ENCODE measurements around the gene ZBTB8OS.

The ZBTB8OS gene

GRCh38 chr1:32606565-32607371, 43.6 kb downstream of the ZBTB8OS start:
- DNase-seq, result no peak

DNA sequence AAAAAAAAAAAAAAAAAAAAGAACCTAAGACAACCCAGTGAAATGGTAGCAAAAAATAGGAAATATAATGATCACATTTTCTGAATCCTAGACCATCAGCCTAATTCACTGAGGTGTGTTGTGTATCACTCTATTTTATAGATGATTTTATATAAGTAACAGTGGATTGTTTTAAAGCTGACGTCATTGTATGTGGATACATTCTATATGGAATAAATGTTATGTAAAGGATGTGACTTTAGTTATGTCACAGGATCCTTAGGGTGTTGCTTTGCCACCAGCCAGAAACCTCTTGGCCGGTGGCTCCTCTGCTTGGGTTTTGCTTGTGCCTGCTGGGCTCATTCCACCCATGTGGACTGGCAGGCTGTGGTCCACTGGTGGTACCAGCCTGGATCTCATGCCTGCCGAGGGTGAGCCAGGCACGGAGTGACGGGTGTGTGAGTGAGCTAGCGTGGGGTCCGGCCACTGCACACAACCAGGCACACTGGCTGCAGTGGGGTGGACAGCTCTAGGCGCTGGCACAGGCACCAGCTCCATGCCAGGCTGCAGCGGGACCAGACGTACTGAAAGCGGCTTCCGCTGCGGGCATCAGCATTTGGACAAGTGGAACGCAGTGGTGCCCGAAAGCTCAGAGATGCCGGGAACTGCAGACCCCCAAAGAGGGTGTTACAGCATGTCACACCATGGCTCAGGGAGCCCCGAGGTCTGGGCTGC, 44.5 kb downstream of the ZBTB8OS start:
- DNase-seq, result no peak

GRCh38 chr1:32600034-32600433, 50.3 kb downstream of the ZBTB8OS start:
- DNase-seq, result no peak

- DNase-seq, result no peak
Measured at GRCh38 chr1:32592943-32593342, 57.4 kb downstream of the ZBTB8OS start.

GRCh38 chr1:32580348-32581017, 69.9 kb downstream of the ZBTB8OS start:
- no peak for DNase-seq
